HG02970 (cell line): ENCODE data around the gene APPL2.
"Not testable (repeated sequence)": the region's sequence is repeated elsewhere in the genome, so short reads cannot be mapped to it uniquely, and the experiment has no call there.

ENCODE experiments used
- ATAC-seq: cut with Tn5 transposase; IDR thresholded peaks from one replicate; pipeline ENCODE4 v1.9.1; 2021; ENCODE audit warnings: mild to moderate bottlenecking, moderate library complexity, moderate number of reproducible peaks; ENCODE audit not compliant: unreplicated experiment, low FRiP score

APPL2 gene

GRCh38 chr12:105200385-105200784 lies 35.6 kb downstream of the APPL2 start:
- ATAC-seq, result no peak

GRCh38 chr12:105198961-105199360 lies 37.0 kb downstream of the APPL2 start:
- no peak for ATAC-seq

- no peak for ATAC-seq
These were observed 39.9 kb downstream of the APPL2 start for GRCh38 chr12:105196090-105196489.

GRCh38 chr12:105194947-105195346 lies 41.0 kb downstream of the APPL2 start:
- ATAC-seq, result no peak

GRCh38 chr12:105192624-105193225 lies 43.2 kb downstream of the APPL2 start:
- ATAC-seq, result no peak

GRCh38 chr12:105190530-105190929 lies 45.4 kb downstream of the APPL2 start:
- ATAC-seq, result no peak

- ATAC-seq, result no peak
These were observed 46.7 kb downstream of the APPL2 start for GRCh38 chr12:105189293-105189692.

- ATAC-seq, result not testable (repeated sequence)
These were observed 52.0 kb downstream of the APPL2 start for GRCh38 chr12:105183976-105184375.

GRCh38 chr12:105183406-105183805 lies 52.6 kb downstream of the APPL2 start:
- not testable (repeated sequence) for ATAC-seq

- ATAC-seq, result not testable (repeated sequence)
These were observed 56.9 kb downstream of the APPL2 start for GRCh38 chr12:105179114-105179513.

- ATAC-seq, result no peak
These were observed 58.8 kb downstream of the APPL2 start for GRCh38 chr12:105177208-105177607.

GRCh38 chr12:105175397-105175990 lies 60.5 kb downstream of the APPL2 start:
- ATAC-seq, result no peak

- no peak for ATAC-seq
These were observed 64.1 kb downstream of the APPL2 start for GRCh38 chr12:105171691-105172436.

- ATAC-seq, result no peak
These were observed 65.8 kb downstream of the APPL2 start for GRCh38 chr12:105170139-105170538.

- ATAC-seq, result no peak
These were observed 68.0 kb downstream of the APPL2 start for GRCh38 chr12:105168006-105168405.

GRCh38 chr12:105167346-105167745 lies 68.6 kb downstream of the APPL2 start:
- ATAC-seq, result no peak

GRCh38 chr12:105166736-105167135 lies 69.2 kb downstream of the APPL2 start:
- no peak for ATAC-seq

- ATAC-seq, result no peak
These were observed 71.9 kb downstream of the APPL2 start for GRCh38 chr12:105164068-105164467.

- ATAC-seq, result no peak
These were observed 73.8 kb downstream of the APPL2 start for GRCh38 chr12:105162174-105162573.

GRCh38 chr12:105158876-105159275 lies 77.1 kb downstream of the APPL2 start:
- ATAC-seq, result no peak

- no peak for ATAC-seq
These were observed 78.4 kb downstream of the APPL2 start for GRCh38 chr12:105157606-105158005.

- ATAC-seq, result no peak
These were observed 79.7 kb downstream of the APPL2 start for GRCh38 chr12:105156260-105156659.
